ENCODE data around the gene MALL.
"Not testable (repeated sequence)": the region's sequence is repeated elsewhere in the genome, so short reads cannot be mapped to it uniquely, and the experiment has no call there.

MALL gene

DNA sequence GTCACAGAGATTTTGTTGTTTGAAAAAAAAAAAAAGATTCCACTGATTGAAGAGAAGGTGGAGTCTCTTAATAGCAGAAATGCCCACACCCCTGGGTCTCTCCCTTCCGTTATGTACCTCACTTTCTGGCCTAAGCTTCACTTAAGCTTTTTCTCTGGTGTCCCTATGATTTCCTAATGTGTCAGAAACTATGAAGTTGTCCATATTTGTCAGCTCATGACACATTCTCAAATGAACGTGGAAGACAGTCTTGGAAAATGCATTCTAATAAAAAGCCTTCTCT lies 5.4 kb upstream of the MALL start:
- FAIRE-seq (no peak), DNase-seq (ENCODE audit: low spot score) (no peak)

DNA sequence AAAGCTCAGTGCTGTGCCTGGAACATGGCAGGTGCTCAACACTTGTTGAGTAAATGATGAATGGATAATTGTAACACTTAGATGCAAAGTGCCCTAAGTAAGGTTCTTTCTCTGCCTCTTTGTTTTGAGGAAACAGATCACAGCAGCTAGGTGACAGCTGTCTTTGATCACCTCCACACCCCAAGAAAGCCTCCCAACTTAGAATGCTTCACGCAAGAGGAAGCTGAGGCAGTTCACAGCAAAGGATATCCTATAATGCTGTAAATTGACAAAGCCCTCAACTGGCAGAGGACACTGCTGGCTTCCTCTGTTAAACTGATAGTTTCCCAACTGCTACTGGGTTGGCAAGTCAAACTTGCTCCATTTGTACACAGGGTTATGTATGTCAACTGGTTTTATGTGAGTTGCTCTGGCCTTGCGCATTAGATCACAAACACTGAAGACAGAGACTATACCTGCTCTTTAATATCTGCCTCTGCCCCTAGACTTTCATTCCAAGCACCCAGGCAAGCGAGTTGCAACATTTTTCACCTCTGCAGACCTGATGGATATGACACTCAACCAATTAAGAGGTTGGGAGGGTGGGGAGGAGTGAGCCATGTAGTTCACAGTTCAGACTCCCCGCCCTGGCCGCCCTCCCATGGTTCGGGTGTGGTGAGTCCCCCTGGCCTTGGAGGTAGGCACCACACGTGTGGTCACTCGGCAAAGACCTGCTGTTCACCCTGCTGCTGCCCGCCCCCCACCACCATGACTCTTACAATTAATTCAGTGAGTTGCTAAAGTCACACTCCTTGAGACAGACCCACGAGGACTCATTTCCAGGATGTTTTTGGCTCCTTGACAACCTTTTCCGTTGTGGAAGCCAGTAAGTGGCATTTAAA lies 4.8 kb upstream of the MALL start:
- FAIRE-seq (no peak), DNase-seq (ENCODE audit: low spot score) (no peak)

DNA sequence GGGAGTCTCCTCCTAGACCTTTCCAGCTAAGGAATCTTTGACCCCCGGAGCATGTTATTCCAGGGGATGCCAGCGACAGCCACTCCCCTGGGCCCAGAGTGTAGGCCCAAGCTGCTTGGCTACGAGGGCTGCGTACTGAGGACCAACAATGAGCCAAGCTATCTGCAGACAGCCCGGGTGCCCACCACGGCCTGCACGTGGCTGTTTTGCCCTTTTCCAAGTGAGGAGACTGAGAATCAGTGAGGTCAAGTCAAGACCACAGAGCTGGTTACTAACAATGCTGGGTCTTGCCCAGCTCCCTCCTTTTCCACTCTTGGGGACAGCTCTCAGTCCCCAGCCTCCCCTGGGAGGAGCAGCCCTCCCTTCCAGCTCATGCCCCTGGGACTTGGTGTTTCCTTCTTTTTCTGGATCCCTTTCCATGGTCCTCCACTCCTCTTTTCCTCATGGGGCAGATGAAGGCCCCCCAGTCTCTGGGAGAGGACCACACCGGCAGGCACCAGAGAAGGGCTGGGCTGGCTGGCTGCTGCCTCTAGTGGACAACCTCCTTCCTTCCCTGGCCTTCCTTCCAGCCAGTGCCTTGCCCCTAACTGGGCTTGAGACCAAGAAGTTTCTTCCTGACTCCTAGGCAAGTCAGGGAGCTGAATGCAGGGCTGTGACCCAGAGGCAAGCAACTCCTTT lies 550 bp upstream of the MALL start:
- no peak for FAIRE-seq
- DNase-seq (ENCODE audit: low spot score) = no peak

DNA sequence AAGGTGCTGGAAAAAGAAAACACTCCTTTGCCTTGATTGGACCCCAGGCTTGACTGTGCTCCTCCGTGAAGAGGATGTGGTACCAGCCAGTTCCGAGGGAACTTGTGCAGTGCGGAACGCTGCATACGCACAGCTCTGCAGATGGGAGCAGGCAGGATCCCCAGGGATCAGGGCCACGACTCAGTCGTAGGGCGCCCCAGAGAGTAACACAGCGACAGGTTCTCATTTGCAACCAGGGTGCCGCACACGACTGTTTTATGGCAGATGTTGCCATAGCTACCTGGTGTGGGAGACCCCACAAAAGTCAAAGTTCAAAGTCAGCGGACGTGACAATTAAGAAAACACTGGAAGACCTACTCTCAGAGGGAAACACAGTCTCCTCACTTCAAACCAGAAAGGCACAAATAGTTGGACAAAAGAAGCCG lies 779 bp downstream of the MALL start:
- FAIRE-seq (no peak), DNase-seq (ENCODE audit: low spot score) (no peak)

DNA sequence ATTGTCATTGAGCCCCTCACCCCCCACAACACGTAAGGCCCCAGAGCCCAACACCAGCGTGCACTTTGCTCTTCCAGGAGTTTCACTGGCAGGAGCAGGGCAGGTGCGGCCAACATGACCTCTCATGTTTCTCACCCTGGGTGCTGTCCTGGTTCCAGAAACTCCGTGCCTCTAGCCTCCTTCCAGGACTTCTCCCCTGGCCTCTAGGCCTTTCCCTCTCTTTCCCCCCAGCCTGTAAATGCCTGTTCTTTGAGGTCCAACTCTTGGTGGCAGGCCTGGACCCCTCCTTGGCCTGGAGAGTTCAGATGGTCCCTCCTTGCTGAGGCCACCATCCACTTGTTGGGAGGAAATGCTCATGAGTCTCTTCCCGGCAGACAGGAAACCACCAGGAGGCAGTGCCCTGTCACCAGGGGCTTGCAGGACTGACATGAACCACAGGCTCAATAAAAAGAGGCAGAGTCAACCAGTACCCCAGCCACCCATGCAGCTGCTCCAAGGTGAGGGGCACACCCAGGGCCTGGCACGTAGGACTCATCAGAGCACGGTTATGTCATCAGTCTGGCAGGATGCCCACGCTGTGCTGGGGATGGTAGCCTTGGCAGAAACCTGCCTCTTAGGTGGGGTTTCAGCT lies 1.5 kb downstream of the MALL start:
- FAIRE-seq (no peak), DNase-seq (ENCODE audit: low spot score) (peak; percentile 66)

DNA sequence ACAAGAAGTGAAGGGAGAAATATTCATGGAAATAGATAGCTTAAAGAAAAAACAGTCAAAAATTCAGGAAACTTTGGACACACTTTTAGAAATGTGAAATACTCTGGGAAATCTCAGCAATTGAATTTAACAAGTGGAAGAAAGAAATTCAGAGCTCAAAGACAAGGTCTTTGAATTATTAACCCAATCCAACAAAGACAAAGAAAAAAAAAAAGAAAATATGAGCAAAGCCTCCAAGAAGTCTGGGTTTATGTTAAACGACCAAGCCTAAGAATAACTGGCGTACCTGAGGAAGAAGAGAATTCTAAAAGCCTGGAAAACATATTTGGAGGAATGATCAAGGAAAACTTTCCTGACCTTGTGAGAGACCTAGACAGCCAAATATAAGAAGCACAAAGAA lies 7.3 kb downstream of the MALL start:
- not testable (repeated sequence) for DNase-seq (ENCODE audit: low spot score); FAIRE-seq

DNA sequence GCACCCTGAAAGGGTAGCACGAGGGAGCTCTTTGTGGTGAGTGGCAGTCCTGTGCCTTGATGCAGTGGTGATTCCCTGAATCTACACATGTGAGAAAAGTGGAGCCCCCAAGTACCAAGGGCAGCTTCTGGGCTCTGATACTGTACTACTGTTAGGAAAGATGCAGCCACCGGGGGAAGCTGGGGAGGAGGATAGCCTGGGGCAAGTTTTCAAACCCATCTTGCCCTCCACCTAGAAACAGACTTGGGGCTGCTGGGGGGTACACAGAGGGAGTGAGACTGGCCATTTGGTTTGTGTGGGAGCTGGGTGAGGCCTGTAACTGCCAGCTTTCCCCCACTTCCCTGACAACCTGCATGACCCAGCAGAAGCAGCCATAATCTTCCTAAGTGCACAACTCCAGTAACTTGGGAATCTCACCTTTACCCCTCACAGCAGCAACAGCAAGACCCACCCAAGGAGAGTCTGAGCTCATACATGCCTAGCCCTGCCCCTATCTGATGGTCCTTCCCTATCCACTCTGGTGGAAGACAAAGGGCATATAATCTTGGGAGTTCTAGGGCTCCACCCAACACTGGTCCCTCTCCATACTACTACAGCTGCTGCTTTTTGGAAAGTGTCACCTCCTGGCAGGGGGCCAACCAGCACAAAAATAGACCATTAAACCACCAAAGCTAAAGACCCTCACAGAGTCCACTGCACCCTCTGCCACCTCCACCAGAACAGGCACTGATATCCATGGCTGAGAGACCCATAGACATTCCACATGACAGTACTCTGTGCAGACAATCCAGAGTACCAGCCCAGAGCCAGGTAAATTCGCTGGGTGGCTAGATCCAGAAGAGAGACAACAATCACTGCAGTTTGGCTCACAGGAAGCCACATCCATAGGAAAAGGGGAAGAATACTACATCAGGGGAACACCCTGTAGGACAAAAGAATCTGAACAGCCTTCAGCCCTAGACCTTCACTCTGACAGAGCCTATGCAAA lies 8.2 kb downstream of the MALL start:
- FAIRE-seq (no peak), DNase-seq (ENCODE audit: low spot score) (no peak)

DNA sequence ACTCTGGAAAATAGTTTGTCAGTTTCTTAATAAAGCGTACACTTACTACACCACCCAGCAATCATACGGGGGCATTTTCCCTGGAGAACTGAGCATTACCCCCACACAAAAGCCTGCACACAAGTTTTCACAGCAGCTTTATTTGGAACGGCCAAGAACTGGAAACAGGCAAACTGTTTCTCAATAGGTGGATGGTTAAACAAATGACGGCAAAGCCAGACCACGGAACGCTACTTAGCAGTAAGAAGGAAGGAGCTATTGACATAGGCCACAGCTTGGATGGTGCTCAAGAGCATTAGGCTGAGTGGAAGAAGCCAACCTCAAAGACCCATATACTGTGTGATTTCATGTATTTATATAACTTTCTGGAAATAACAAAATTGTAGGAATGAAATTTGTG lies 9.0 kb downstream of the MALL start:
- DNase-seq (ENCODE audit: low spot score) (peak; percentile 48), FAIRE-seq (peak; percentile 27)

DNA sequence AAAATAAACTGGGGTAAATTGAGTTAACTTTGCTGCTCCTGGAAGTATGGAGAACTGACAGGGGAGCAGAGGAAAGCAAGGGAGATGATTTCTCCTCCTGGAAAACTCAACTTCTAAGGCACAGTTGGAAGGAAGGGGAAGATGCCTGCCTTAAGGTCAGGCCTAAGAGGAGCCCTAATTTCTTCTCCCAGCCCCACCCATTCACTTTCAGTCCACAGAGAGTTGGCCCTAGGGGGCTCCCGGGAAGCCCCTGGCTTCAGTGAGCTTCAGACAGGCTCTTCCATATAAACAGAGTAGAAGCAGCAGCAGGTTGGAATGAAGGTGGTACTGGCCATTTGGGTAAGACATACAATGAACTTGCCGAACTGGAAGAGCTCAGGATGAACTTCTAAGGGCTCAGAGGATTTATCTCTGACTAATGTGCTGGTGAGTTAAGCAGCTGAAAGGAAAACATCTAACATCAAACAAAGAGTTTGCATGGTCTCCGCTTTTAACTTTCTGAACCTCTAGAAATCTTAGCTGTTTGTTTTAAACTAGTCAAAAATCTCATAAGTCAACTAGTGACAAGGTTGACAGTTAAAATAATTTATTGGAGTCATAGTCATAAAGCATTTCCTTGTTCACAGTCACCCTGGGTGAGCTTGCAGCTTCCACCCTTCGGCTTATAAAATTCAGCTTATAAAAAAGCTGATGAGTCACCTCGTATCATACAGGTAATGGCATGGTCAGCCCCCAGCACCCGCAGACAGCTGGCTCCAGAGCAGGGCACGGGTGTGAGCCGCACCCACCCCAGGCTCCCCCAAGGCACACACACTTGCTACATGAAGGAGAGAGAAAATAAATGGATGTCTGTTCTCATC lies 9.8 kb downstream of the MALL start:
- no peak for FAIRE-seq
- DNase-seq (ENCODE audit: low spot score) = peak; percentile 95

DNA sequence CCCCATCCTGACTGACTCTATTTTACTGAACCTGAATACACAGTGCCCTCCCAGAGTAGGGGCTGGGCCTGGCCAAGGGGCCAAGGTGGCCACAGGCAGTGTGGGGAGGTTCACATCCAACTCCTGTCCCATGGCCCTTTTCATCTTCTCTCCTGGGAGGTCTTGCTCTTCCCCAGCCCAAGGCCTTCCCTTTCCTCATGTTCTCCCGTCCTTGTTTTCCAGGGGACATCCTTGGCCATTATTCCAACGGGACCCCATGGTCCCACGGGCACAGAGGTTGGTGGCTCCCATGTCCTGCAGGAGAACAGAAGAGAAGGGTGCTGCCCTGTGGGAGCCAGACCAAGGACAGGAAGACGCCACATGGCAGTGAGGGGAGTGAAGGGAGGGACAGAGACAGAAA lies 10.4 kb downstream of the MALL start:
- DNase-seq (ENCODE audit: low spot score) (no peak), FAIRE-seq (peak; percentile 30)

DNA sequence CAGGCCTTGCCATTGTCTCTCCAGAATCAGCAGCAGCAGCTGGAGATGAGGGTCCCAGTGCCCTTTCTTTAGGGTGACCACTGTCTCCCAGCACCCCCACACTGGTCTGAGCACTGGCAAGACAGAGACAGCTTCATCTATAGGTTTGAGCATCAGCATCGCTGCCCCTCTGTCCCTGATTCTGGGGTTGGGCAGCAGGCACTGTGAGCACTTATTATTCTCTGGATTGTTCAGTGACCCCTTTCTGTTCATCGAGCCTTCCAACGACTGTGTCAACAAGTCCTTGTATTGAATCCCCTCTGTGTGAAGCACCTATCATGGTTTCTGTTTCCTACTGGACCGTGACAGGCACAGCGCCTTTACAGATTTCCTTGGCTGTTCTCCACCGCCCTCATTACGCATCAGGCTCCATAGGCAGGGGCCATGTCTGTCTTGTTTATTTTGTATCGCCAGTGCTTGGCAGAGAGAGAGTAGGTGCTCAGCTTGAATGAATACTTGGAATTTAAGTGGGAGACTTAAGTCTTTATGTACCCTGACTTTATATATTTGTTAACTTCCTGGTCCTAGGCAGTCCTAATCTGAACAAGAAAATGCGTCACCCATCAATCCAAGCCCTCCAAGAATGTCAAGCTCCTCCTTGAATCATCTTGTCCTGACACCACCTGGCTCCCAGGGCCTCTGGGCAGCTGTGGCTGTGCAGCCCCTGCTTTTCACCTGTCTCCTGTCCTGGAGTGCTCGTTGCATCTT lies 11.4 kb downstream of the MALL start:
- no peak for FAIRE-seq
- DNase-seq (ENCODE audit: low spot score) = no peak

DNA sequence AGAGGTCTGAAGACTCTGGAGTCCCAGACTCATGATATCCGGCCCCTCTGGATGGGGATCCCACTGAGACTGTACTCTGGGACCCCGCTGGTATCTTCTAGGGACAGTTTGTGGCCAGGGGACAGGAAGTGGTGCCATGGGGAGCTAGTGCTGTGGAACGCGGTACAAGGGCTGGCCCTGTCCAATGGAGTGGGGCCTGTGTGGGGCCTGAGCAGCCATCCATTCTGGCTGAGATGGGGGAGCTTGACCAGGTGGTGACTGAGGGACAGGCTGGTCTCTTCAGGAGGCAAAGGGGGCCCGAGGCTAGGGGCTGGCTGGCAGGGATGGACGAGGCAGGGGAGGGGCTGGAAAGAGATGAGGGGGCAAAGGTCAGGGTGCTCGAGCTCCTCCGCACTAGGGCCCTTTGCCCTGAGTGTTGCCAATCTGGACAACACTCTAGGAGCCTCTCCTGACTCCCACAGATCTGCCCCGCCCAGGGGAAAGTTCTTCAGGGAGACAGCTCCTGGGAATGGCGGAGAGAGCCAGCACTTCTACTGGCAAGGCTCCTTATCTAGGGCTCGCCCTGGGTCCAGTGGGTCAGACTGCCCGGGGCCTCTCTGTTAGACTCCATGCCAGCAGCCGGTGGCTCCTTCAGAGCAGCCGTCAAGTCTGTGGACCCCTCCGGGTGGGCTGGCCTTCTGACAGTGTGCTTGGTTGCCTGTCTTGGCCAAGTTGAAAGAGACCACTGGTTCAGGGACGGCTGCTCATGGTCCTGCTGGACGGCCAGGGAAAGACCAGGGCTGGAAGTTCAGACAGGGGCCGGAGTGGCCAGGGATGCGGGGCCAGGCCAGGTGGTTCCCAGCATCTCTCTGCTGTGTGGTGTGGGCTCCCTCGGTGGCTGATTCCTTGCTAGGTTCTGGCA lies 12.3 kb downstream of the MALL start:
- DNase-seq (ENCODE audit: low spot score) (no peak), FAIRE-seq (no peak)

DNA sequence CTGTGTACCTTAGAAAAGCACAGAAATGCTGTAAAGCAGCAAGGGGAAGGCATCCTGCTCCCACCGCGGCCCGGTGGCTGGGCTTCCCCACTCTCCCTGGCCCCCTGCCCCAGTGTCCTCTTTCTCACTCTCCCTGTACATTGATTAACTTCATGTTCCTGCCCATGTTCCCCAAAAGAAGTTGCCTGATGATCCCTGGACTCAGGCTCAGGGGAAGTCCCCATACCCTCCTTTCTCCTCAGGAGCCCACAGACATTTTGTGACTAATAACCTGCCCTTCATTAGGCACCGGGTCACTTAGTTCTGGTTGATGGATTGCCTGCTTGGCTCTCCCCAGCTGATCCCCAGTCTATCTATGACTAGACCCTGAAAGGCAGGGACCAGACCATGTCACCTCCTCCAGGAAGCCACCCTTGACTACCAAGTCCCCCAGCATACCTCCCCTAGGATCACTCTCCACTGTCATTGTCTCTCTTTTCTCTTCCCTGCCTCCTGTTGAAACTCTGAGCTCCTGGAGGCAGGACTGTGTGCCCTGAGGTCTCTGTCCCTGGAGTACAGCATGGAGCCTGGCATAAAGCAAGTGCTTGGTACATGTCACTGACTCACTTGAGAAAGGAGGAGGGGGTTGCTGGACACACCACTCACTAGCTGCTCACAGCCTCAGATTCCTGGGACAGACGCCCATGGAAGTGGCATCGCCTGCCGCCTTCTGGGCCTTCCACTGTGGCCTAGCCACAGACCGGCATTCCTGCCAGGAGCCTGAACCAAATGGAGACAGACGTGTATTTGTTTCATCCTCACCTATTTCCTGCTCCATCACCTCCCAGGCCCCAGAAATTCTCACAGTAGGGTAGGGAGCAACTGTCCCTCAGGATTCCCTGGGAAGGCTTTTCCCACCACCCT lies 13.5 kb downstream of the MALL start:
- FAIRE-seq (no peak), DNase-seq (ENCODE audit: low spot score) (no peak)

DNA sequence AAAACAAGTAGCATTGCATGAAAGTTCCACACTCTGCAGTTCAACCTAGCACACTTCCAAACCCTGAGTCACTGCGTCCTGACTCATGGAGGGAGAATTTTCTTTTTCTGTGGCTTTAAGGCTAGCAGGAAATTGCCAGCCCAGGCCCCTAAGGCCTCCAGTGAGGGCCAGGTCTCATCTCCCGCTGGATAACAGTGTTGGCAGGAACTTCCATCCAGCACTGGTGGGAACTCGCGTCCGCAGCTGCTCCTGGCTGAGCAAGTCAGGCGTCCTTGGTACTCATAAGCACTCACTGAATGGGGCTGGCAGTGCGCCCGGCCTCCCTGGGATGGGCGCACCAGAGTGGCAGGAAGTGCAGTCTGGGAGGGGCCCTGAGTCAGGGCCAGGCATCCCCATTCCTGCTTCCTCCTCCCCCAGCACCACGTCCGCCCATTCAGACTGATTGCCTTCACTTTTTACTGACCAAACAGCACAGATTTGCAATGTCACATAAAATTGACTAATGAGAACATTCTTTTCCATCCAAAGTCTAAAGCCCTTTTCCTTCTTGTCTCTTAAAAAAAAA lies 14.3 kb downstream of the MALL start:
- peak; percentile 94 for DNase-seq (ENCODE audit: low spot score)
- FAIRE-seq = peak; percentile 99

DNA sequence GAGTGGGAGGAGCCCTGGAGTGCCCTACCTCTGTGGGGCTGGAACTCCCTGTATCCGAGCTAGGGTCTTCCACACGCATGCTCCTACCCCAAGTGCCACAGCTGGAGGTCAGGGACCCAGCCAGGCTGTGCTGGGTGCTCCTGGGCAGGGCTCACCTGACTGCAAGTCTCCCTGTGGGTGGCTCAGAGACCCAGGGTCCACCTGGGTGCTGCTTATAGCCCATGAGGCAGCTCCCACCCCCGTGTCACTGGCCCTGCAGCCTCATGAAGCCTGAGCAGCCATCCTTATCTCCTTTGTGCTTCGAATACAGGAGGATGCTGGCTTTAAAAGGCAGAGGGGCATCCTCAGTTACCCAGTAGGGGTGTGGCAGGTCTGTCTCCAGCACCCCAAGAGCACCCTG lies 14.7 kb downstream of the MALL start:
- DNase-seq (ENCODE audit: low spot score) = peak; percentile 49
- not testable (repeated sequence) for FAIRE-seq

DNA sequence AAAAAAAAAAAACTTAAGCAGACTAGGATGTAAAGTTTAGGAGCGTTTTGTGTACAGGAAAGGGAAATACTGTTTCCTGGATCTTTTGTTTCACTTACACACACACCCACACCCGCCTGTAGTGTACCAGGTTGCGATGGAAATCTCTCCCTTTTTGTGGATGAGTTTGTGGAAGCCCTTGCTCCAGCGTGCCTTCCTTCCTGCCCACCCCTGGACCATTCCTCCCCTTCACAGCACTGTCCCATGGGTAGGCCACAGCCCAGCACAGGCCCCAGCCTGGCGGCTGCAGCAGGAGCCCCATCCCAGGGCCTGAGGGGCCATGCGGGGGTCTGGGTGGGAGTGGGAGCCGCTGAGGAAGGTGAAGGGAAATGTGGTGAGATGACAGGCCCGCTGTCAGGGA lies 15.1 kb downstream of the MALL start:
- no peak for DNase-seq (ENCODE audit: low spot score)
- peak; percentile 94 for FAIRE-seq
